Measurements from ENCODE around the gene TJP1. TPM values are rescaled to one million over a fixed set of nuclear protein-coding genes. Genes with fewer than 3 reads are reported as not detected.
"Not testable (repeated sequence)": the region's sequence is repeated elsewhere in the genome, so short reads cannot be mapped to it uniquely, and the experiment has no call there.

Gene TJP1
- total RNA-seq, 4 donors from 2014 or later = 74.1 to 91.0 (median 81.0) TPM

- Histone ChIP-seq H3K36me3 (no peaks in the 10 kb centered on the region), H3K27ac (no peak overlapping the region), H3K27me3 (no peaks in the 10 kb centered on the region), H3K9me3 (no peaks in the 10 kb centered on the region), H3K4me3 (peak overlapping the region; percentile 80), H3K4me1 (peaks cover 37% of the 10 kb centered on the region)
- WGBS = 73% methylated on average over 4 of the region's 4 CpGs
- DNase-seq (ENCODE audit: low spot score in 2 of 2) = no peak
- TF ChIP-seq EP300 (IDR thresholded peaks at IDR 0.05) (no peak), POLR2A (IDR thresholded peaks at IDR 0.05) (no peak), POLR2AphosphoS5 (IDR thresholded peaks at IDR 0.05) (no peak)
- TF ChIP-seq, protein P1, sequence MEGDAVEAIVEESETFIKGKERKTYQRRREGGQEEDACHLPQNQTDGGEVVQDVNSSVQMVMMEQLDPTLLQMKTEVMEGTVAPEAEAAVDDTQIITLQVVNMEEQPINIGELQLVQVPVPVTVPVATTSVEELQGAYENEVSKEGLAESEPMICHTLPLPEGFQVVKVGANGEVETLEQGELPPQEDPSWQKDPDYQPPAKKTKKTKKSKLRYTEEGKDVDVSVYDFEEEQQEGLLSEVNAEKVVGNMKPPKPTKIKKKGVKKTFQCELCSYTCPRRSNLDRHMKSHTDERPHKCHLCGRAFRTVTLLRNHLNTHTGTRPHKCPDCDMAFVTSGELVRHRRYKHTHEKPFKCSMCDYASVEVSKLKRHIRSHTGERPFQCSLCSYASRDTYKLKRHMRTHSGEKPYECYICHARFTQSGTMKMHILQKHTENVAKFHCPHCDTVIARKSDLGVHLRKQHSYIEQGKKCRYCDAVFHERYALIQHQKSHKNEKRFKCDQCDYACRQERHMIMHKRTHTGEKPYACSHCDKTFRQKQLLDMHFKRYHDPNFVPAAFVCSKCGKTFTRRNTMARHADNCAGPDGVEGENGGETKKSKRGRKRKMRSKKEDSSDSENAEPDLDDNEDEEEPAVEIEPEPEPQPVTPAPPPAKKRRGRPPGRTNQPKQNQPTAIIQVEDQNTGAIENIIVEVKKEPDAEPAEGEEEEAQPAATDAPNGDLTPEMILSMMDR (IDR thresholded peaks at IDR 0.05) = no peak
These were observed 2.3 kb downstream of the TJP1 start for GRCh38 chr15:29819979-29820378.

GRCh38 chr15:29818141-29818540, 4.1 kb downstream of the TJP1 start:
- H3K27ac ChIP-seq = no peak overlapping the region
- peaks cover 42% of the 10 kb centered on the region for H3K4me1 ChIP-seq
- no peak for TF ChIP-seq EP300 (IDR thresholded peaks at IDR 0.05)
- H3K9me3 ChIP-seq = no peaks in the 10 kb centered on the region
- no peaks in the 10 kb centered on the region for H3K36me3 ChIP-seq
- no peak overlapping the region for H3K4me3 ChIP-seq
- H3K27me3 ChIP-seq = no peaks in the 10 kb centered on the region
- no peak for DNase-seq (ENCODE audit: low spot score in 2 of 2)
- 84% methylated on average over 10 of the region's 10 CpGs for WGBS

- WGBS = 75% methylated on average over 3 of the region's 3 CpGs
- H3K36me3 ChIP-seq; DNase-seq (ENCODE audit: low spot score in 2 of 2); H3K27ac ChIP-seq; H3K9me3 ChIP-seq; H3K4me3 ChIP-seq; H3K27me3 ChIP-seq: not testable (repeated sequence)
- peaks cover 43% of the 10 kb centered on the region for H3K4me1 ChIP-seq
These were observed 4.8 kb downstream of the TJP1 start for GRCh38 chr15:29817455-29817854.

DNA sequence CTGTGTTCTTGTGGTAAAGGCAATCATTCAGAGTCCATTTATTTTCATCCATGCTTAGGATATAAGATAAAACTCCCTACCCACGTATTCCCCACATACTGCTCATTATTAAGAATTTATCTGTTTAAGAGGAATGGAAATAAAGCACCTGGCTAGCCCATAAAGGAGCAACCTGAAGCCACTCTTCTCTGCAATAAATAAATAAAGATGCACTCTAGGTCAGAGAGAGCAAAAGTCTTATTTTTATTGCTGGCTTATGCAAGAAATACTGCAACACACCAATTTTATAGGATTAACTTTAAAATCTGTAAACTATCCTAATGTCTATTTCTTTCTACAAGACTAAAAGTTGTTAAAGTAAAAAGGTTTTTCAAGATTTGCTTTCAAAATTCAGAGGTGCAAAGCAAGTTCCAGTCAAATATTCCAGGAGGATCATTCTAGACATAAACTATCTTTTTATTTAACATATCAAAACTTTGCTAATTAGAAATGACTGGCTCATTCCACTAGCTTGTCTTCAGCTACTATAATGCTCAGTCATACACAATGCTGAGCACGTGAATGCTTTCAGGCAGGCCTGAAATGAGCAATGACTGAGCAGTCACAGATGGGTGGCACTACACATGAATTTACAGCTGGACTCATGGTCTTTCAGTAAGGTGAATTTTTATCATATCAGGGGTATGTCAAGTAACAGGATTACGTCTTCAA, 7.1 kb downstream of the TJP1 start:
- Histone ChIP-seq H3K4me3 (no peak overlapping the region), H3K36me3 (no peaks in the 10 kb centered on the region), H3K27me3 (no peaks in the 10 kb centered on the region), H3K9me3 (no peaks in the 10 kb centered on the region), H3K4me1 (peaks cover 53% of the 10 kb centered on the region), H3K27ac (no peak overlapping the region)
- 75% methylated on average over 3 of the region's 3 CpGs for WGBS
- TF ChIP-seq, protein P1 (IDR thresholded peaks at IDR 0.05) = no peak
- TF ChIP-seq POLR2A (IDR thresholded peaks at IDR 0.05) (no peak), POLR2AphosphoS5 (IDR thresholded peaks at IDR 0.05) (no peak), EP300 (IDR thresholded peaks at IDR 0.05) (no peak)
- DNase-seq (ENCODE audit: low spot score in 2 of 2) = no peak

DNA sequence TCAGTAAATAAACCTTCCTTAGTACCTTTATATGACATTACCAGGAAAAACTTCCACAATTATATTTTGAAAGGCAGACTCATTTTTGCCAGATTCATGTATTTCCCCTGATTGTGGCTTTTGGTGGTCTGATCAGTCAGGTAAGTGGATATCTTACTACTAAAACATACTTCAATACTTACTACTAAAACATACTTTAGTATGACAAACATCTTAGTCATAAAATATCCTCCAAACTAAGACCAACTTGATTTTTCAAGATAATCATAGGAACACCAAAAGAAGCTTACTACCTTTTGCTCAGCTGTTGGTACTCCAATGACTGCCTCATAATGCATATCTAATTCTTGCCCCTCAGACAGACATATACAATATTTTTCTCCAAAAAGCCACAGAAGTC, 9.3 kb downstream of the TJP1 start:
- H3K4me1 ChIP-seq = peaks cover 44% of the 10 kb centered on the region
- no peaks in the 10 kb centered on the region for H3K27me3 ChIP-seq
- TF ChIP-seq, protein P1 (IDR thresholded peaks at IDR 0.05) = no peak
- no peak for TF ChIP-seq POLR2AphosphoS5 (IDR thresholded peaks at IDR 0.05)
- no peak for TF ChIP-seq POLR2A (IDR thresholded peaks at IDR 0.05)
- TF ChIP-seq EP300 (IDR thresholded peaks at IDR 0.05) = no peak
- H3K27ac ChIP-seq = no peak overlapping the region
- no peaks in the 10 kb centered on the region for H3K36me3 ChIP-seq
- H3K4me3 ChIP-seq = no peak overlapping the region
- no peaks in the 10 kb centered on the region for H3K9me3 ChIP-seq
- DNase-seq (ENCODE audit: low spot score in 2 of 2) = no peak

- Histone ChIP-seq H3K27me3 (no peaks in the 10 kb centered on the region), H3K4me3 (no peak overlapping the region), H3K36me3 (no peaks in the 10 kb centered on the region), H3K4me1 (peaks cover 47% of the 10 kb centered on the region), H3K27ac (peak overlapping the region; percentile 24), H3K9me3 (no peaks in the 10 kb centered on the region)
- 32% methylated on average over 2 of the region's 2 CpGs for WGBS
- TF ChIP-seq, protein P1 (IDR thresholded peaks at IDR 0.05) = no peak
- TF ChIP-seq POLR2AphosphoS5 (IDR thresholded peaks at IDR 0.05) (peak in 1 of 3 donors; percentile 56), POLR2A (IDR thresholded peaks at IDR 0.05) (no peak)
- DNase-seq (ENCODE audit: low spot score in 2 of 2) = no peak
These were observed 9.9 kb downstream of the TJP1 start for GRCh38 chr15:29812384-29812694.

All from suprapubic skin (tissue), 4 donors.